Kidney epithelial cell (primary cell): ENCODE results near the gene RUNX1. TPM values are rescaled to one million over a fixed set of nuclear protein-coding genes. Genes with fewer than 3 reads are reported as not detected.
A peak's percentile ranks its signal among the peaks of the same experiment; 100 is the strongest.

Experiments used
- DNase-seq: peaks from one replicate; pipeline ENCODE4 v3.0.0-alpha.2; 2010; ENCODE audit warnings: low read depth
- H3K27me3 ChIP-seq: 2 replicates; pipeline ENCODE4 v1.6.0; 2011; ENCODE audit warnings: low read length; ENCODE audit not compliant: control insufficient read depth, insufficient read depth
- H3K36me3 ChIP-seq: 2 replicates; pipeline ENCODE4 v1.5.1; 2011; ENCODE audit warnings: low read length; ENCODE audit not compliant: control insufficient read depth, insufficient read depth
- H3K4me3 ChIP-seq: 2 replicates; pipeline ENCODE4 v1.5.1; 2011; ENCODE audit warnings: low read depth, mild to moderate bottlenecking, control low read depth, low read length
- total RNA-seq: library from RNA; depleted of rRNA; stranded (reverse); fragments of >200 nt; gene quantifications from 2 replicates; pipeline ENCODE4 v1.2.3, GENCODE V29; 2015
- TF ChIP-seq, protein P1 (sequence below): IDR thresholded peaks from 2 replicates; pipeline ENCODE4 v1.5.1; 2011; ENCODE audit warnings: mild to moderate bottlenecking, moderate library complexity, low read length, control low read depth, inconsistent platforms; ENCODE audit not compliant: insufficient read depth, poor library complexity, severe bottlenecking

Gene RUNX1
- total RNA-seq, 1 donor from 2014 or later: 43.0 TPM

DNA sequence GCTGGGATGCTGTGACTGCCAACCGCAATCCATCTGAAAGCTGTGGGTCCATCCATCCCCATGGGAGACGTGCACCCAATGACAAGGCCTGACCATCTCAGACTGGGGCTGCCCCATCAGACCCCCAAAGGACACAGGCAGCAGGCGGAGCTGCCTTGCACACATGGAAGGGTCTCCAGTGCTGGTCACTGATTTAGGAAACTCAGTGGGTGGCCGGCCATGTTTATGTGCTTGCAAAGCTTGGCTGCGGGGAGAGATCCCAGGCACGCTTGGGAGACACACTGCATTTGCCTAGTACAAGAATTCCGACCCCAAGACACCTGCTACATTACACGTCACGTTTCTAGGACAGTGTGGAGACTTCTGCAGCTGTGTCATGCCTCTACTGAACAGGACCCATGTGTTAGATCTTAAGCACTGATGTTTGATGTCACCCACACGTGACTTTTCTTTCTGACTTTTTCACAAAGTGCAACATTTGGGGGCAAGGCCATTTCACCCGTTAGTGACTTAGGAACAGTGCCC, 198.9 kb downstream of the RUNX1 start:
- no peak overlapping the region for H3K4me3 ChIP-seq
- H3K27me3 ChIP-seq: no peaks in the 10 kb centered on the region
- DNase-seq: no peak
- TF ChIP-seq, protein P1, sequence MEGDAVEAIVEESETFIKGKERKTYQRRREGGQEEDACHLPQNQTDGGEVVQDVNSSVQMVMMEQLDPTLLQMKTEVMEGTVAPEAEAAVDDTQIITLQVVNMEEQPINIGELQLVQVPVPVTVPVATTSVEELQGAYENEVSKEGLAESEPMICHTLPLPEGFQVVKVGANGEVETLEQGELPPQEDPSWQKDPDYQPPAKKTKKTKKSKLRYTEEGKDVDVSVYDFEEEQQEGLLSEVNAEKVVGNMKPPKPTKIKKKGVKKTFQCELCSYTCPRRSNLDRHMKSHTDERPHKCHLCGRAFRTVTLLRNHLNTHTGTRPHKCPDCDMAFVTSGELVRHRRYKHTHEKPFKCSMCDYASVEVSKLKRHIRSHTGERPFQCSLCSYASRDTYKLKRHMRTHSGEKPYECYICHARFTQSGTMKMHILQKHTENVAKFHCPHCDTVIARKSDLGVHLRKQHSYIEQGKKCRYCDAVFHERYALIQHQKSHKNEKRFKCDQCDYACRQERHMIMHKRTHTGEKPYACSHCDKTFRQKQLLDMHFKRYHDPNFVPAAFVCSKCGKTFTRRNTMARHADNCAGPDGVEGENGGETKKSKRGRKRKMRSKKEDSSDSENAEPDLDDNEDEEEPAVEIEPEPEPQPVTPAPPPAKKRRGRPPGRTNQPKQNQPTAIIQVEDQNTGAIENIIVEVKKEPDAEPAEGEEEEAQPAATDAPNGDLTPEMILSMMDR: no peak
- H3K36me3 ChIP-seq: no peaks in the 10 kb centered on the region

DNA sequence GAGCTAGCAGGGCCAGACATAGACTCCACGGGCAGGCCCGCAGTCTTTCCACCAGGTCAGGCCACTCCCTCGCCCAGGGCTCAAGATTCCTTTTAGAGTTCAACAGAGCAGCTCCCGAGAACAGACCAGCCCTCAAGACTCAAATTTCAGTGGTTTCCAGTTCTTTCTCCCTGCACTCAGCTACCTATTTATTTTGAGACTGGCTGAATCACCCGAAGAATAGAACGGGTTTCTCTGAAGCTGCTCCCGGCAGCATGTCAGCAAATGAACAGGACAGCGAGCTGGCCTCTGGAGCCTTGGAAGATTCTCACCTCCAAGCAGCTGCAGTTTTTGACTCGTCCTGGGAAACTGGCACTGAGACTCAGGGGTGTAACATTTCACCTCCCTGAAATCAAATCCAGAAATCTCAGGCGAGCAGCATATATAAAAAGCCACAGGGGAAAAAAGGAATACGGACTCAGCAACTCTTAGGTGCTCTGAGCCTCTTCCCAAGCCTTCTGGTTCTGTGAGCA, 202.4 kb downstream of the RUNX1 start:
- TF ChIP-seq, protein P1: no peak
- H3K27me3 ChIP-seq: no peaks in the 10 kb centered on the region
- no peaks in the 10 kb centered on the region for H3K36me3 ChIP-seq
- no peak overlapping the region for H3K4me3 ChIP-seq
- DNase-seq: peak; percentile 63

GRCh38 chr21:34845521-34846451, 203.3 kb downstream of the RUNX1 start:
- TF ChIP-seq, protein P1: no peak
- peak; percentile 75 for DNase-seq
- Histone ChIP-seq H3K4me3 (no peak overlapping the region), H3K27me3 (no peaks in the 10 kb centered on the region), H3K36me3 (no peaks in the 10 kb centered on the region)

GRCh38 chr21:34844924-34845238, 204.2 kb downstream of the RUNX1 start:
- no peak for DNase-seq
- Histone ChIP-seq H3K4me3 (no peak overlapping the region), H3K27me3 (no peaks in the 10 kb centered on the region), H3K36me3 (no peaks in the 10 kb centered on the region)
- TF ChIP-seq, protein P1: no peak

GRCh38 chr21:34844013-34844923, 204.8 kb downstream of the RUNX1 start:
- no peak for DNase-seq

More at GRCh38 chr21:34844013-34844923, 204.8 kb downstream of the RUNX1 start:
- TF ChIP-seq, protein P1: no peak
- Histone ChIP-seq H3K4me3 (no peak overlapping the region), H3K27me3 (no peaks in the 10 kb centered on the region), H3K36me3 (no peaks in the 10 kb centered on the region)
